ENCODE data around the gene HORMAD2.

The HORMAD2 gene

GRCh38 chr22:30113494-30113893 is 33.2 kb downstream of the HORMAD2 start:
- DNase-seq (ENCODE audit: low spot score) = no peak

- DNase-seq (ENCODE audit: low spot score) = no peak
These were observed 34.1 kb downstream of the HORMAD2 start for GRCh38 chr22:30114361-30114760.

DNA sequence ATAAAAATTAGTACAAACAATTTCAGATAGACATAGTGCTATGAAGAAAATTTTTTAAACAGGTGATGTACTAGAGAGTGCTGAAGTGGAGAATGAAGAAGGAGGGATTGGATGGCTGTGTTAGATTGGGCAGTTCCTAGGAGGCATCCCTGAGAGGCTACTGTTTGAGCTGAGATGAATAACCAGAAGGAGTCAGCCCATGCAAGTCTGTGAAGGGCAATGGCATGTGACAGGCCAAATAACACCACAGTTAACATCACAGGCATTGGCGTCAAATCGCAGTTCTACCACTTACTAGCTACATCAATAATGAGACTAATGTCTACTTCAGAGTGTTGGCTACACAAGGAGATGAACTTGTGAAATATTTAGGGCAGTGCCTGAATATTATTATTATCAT is 35.4 kb downstream of the HORMAD2 start:
- no peak for DNase-seq (ENCODE audit: low spot score)

DNA sequence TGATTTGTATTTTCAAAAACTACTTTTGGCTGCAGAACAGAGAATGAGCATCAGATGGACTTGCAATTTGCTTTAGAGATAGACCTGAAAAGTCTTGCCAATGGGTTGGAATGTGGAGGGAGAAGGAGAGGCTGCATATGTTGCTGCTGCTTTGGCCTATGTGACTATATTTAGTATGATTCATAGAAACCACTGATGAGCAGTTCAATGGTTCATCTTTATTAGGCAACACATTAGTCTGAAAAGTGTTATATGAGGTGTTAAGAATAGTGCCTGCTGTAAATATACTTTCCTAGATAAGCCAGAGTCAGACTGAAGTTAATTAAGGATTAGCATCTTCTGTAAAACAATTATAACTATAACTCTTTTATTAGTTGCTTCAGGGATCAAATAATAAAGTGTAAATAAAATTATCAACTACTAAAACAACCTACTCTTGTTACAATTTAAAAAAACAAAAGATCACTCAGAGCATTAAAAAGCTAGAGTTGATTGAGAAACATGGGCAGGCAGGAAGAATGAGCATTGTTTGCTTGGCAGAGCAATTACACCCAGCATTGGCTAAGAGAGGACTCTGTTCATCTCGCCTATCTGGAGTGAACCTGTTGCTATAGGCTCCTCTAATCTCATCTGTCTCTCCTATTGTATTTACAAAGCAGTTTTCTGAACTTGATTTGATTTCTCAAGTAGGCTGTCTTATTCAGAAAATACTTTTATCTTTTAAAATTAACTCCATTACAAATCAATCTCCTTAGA is 36.3 kb downstream of the HORMAD2 start:
- no peak for DNase-seq (ENCODE audit: low spot score)

DNA sequence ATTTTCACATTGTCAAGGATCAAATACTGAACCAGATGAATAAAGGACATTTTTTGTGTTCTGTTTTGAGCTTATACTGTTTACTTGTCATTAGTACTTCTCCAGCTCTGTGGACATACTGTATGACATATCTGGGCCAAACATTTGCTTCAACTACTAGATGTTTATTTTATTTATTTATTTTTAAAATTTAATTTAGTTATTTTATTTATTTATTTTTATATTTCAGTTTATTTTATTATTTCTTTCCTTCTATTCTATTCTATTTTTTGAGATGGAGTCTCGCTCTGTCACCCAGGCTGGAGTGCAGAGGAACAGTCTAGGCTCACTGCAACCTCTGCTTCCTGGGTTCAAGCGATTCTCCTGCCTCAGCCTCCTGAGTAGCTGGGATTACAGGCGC is 37.0 kb downstream of the HORMAD2 start:
- DNase-seq (ENCODE audit: low spot score) = no peak

GRCh38 chr22:30118291-30118690 is 38.0 kb downstream of the HORMAD2 start:
- DNase-seq (ENCODE audit: low spot score) = no peak

GRCh38 chr22:30121960-30122359 is 41.7 kb downstream of the HORMAD2 start:
- no peak for DNase-seq (ENCODE audit: low spot score)

DNA sequence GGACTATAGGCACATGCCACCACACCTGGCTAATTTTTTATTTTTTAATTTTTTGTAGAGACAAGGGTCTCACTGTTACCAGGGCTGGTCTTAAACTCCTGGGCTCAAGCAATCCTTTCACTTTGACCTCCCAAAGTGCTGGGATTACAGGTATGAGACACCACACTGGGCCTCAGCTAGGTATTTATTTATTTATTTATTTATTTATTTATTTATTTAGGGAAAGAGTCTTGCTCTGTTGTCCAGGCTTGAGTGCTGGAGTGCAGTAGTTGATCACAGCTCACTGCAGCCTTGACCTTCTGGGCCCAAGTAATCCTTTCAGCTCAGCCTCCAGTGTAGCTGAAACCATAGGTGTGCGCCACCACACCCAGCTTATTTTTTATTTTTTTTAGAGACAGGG is 43.2 kb downstream of the HORMAD2 start:
- DNase-seq (ENCODE audit: low spot score) = no peak

DNA sequence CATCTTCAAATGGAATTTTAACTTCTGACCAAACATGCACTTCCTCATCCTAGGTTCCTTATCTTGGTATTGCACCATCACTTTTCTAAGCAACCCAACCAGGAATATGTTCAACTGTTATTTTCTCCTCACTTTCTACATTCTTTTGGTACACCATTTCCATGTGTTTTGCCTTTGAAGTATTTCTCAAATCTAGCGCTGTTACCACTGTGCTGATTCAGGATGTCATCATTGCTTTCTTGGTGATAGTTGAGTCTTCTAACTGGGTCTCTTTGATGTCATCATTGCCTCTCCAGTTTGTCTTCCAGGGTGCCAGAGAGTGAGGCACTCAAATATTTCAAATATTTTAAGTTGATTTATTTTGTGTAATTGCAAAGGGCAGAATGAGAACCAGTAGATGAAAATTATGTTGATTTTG is 47.5 kb downstream of the HORMAD2 start:
- DNase-seq (ENCODE audit: low spot score) = no peak

GRCh38 chr22:30128511-30128910 is 48.2 kb downstream of the HORMAD2 start:
- DNase-seq (ENCODE audit: low spot score) = peak; percentile 10

DNA sequence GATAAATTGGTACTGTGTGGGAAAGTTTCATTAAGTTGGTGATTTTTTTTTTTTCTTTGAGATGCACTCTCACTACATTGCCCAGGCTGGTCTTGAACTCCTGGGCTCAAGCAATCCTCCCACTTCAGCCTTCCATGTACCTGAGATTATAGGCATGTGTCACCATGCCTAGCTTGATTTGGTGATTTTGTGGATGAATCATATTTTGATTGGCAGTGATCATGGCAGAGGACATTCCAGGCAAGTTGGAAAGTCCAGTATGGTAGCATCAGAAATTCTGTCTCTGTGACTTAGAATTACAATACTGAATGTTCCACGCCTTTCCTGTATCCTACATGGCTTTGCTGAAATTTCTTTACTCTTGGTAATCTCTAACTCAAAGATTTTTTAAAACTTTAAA is 49.4 kb downstream of the HORMAD2 start:
- no peak for DNase-seq (ENCODE audit: low spot score)

GRCh38 chr22:30132290-30132996 is 52.2 kb downstream of the HORMAD2 start:
- DNase-seq (ENCODE audit: low spot score) = no peak

DNA sequence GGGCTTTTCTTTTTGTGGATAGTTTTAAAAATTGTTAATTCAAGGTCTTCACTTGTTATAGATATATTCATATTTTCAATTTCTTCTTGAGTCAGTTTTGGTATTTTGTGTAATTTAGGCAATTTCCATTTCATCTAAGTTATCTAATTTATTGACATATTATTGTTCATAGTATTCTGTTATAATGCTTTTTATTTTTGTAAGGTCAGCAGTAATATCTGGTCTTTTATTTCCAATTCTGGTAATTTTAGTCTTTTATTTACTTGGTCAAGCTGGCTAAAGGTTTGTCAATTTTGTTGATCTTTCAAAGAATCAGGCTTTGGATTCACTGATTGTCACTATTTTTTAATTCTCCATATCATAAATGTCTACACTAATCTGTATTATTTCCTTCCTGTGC is 60.1 kb downstream of the HORMAD2 start:
- no peak for DNase-seq (ENCODE audit: low spot score)

- DNase-seq (ENCODE audit: low spot score) = no peak
These were observed 63.0 kb downstream of the HORMAD2 start for GRCh38 chr22:30143265-30143664.

GRCh38 chr22:30144391-30144790 is 64.1 kb downstream of the HORMAD2 start:
- no peak for DNase-seq (ENCODE audit: low spot score)

- DNase-seq (ENCODE audit: low spot score) = no peak
These were observed 69.9 kb downstream of the HORMAD2 start for GRCh38 chr22:30150212-30150611.

- no peak for DNase-seq (ENCODE audit: low spot score)
These were observed 78.0 kb downstream of the HORMAD2 start for GRCh38 chr22:30158277-30158676.

DNA sequence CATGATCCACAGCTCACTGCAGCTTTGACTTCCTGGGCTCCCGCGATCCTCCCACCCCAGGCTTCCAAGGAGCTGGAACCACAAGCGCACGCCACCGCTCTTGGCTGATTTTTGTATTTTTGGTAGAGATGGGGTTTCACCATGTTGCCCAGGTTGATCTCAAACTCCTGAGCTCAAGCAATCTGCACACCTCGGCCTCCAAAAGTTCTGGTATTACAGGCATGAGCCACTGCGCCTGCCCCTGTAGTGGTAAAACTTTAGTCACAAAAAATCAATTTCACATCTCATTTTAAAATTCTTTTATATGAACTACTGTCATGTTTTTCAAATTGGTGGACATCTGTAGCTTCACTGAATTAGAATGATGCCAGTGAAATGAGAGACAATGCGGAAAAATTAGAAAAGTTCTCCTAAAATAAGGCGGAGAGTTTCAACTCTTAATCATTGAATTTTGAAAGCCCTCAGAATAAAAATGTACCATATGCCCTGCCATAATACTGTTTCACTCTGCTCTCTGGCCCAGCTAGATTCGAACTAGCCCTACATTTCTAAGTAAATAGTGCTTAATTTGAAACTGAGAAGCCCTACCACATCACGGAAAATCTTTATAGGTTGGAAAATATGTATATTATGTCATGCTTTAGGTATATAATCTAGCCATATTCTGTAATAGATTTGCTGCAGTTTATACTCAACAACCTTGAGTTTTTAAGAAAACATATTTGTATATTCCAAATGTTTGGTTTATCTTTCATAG is 78.7 kb downstream of the HORMAD2 start:
- DNase-seq (ENCODE audit: low spot score) = no peak

GRCh38 chr22:30159561-30160353 is 79.5 kb downstream of the HORMAD2 start:
- no peak for DNase-seq (ENCODE audit: low spot score)

DNA sequence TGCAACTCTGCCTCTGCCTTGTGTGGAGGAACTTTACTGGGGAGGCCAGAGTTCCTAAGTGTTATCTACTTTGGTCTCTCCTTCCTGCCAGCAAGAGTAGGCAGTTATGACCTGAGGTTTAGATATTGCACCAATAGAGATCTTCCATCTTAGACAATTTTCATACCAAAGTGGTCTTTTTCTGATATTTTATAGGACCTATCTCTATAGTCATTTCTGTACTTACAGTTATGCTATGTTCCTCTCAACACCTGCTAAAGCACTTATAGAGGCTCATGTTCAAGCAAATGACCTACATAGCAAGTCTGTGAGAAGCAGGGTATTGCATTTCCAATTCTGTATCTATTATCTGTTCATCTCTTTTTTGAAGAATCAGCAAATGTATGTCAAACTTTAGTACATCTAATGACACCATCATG is 80.8 kb downstream of the HORMAD2 start:
- no peak for DNase-seq (ENCODE audit: low spot score)

GRCh38 chr22:30167296-30167695 is 87.0 kb downstream of the HORMAD2 start:
- DNase-seq (ENCODE audit: low spot score) = no peak

DNA sequence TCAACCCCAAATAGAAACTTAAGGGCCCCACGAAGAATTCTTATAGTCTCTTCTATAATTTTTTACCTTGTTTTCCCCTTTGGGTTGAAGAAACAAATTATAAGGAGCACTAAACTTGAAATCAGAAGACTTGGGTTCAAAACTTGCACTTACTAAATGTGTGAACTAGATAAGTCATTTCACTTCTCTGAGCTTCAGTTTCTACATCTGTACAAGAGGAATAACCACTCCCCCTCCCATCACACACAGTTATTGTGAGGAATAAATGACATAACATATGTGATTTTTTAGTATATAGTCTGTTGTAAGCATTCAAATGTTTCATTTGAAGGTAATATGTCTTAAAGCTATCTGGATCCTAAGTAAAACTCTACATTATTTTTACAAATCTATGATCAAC is 87.5 kb downstream of the HORMAD2 start:
- DNase-seq (ENCODE audit: low spot score) = no peak
